H1 (cell line): ENCODE measurements around the gene PIGT.

Experiments used
- BRCA1 ChIP-seq: IDR thresholded peaks from 2 replicates; pipeline ENCODE4 v1.6.1; 2012; ENCODE audit warnings: low read depth, low read length, improper control_type of control experiment
- CREB1 ChIP-seq: IDR thresholded peaks from 2 replicates; pipeline ENCODE4 v1.6.1; 2012; ENCODE audit warnings: inconsistent platforms
- CTCF ChIP-seq, 3 experiments: IDR thresholded peaks; 1 replicate in 2 of 3; 2 replicates in 1 of 3; pipeline versions ENCODE4 v1.5.1 to v1.6.1; 2011; ENCODE audit warnings: low read length in 3 of 3, mild to moderate bottlenecking in 3 of 3, inconsistent platforms in 2 of 3, low read depth in 1 of 3, moderate library complexity in 1 of 3; ENCODE audit not compliant: insufficient read depth in 1 of 3; ENCODE audit errors: control extremely low read depth in 1 of 3
- GABPA ChIP-seq: IDR thresholded peaks from 2 replicates; pipeline ENCODE4 v1.6.1; 2011; ENCODE audit warnings: mild to moderate bottlenecking, low read length, moderate library complexity, borderline replicate concordance; ENCODE audit not compliant: insufficient read depth
- POLR2A ChIP-seq, 2 experiments: IDR thresholded peaks; 1 replicate in 1 of 2; 2 replicates in 1 of 2; pipeline ENCODE4 v1.6.1; 2011; ENCODE audit warnings: low read depth in 2 of 2, low read length in 2 of 2, mild to moderate bottlenecking in 2 of 2; ENCODE audit errors: control extremely low read depth in 1 of 2
- RAD21 ChIP-seq, 2 experiments: IDR thresholded peaks in 1 of 2; conservative IDR thresholded peaks in 1 of 2; 2 replicates each; pipeline ENCODE4 v1.6.1; 2011; ENCODE audit warnings: low read depth in 2 of 2, low read length in 2 of 2, improper control_type of control experiment in 1 of 2, inconsistent platforms in 1 of 2, mild to moderate bottlenecking in 1 of 2, moderate library complexity in 1 of 2
- SP1 ChIP-seq: IDR thresholded peaks from 2 replicates; pipeline ENCODE4 v1.6.1; 2011; ENCODE audit warnings: low read depth, low read length
- YY1 ChIP-seq: IDR thresholded peaks from 2 replicates; pipeline ENCODE4 v1.6.1; 2011; ENCODE audit warnings: low read depth, mild to moderate bottlenecking, low read length

- no peak for TF ChIP-seq CREB1
- no peak for TF ChIP-seq YY1
- no peak for TF ChIP-seq POLR2A (IDR thresholded peaks at IDR 0.05; ENCODE audit: control extremely low read depth in 1 of 2, low read depth in 2 of 2, low read length in 2 of 2)
- no peak for TF ChIP-seq GABPA
- TF ChIP-seq SP1, result no peak
- TF ChIP-seq RAD21 (IDR thresholded peaks at IDR 0.05 in 1 of 2, conservative IDR thresholded peaks at IDR 0.05 in 1 of 2; ENCODE audit: low read depth in 2 of 2, low read length in 2 of 2), result no peak
- no peak for TF ChIP-seq CTCF (IDR thresholded peaks at IDR 0.05; ENCODE audit: control extremely low read depth in 1 of 3, insufficient read depth in 1 of 3, low read depth in 1 of 3, low read length in 3 of 3)
- TF ChIP-seq BRCA1, result no peak
Observed at GRCh38 chr20:45366192-45366591, 49.7 kb upstream of the PIGT start.
